ENCODE measurements around the gene GFM2. TPM values are rescaled to one million over a fixed set of nuclear protein-coding genes. Genes with fewer than 3 reads are reported as not detected.

The GFM2 gene
- total RNA-seq: 32.5 and 39.4 TPM in 2 replicates

DNA sequence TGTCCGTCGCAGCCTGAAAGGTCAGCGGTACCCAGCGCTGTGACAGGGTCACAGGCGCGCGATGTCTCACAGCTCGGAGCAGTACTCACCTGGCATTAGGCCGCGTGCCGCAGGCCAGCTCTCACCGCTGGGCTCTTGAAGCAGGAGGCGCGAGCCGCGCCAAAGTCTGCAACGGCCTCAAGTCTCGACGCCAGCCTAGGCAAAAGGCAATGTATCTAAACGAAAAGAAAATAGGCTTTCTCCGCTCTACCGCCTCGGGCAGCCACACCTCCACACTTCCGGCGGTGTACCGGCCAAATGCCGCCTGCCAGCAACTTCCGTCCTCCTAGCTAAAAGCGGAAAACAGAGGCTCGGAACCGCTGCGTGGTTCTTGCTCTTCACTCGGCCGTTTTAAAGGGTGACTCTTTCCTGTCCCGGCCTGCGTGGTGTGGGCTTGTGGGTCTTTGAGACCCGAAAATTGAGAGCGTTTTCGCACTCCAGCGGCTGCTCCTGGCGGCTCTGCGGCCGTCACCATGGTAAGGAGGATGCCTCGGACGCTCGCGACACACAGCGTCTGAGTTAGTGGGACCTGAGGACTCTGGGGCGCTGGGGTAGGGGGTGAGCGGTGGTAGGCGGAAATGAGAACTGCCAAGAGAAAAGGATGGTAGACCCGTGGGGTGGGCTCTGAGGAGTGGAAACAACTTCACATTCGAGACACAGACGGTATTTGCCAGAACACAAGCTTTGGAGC lies at the start of gene GFM2, which contains the start of gene NSA2:
Gene GFM2, minus strand, starts transcription at position 269 of the 730 bp plus-strand sequence. CDS start 3,375 bp downstream, outside the sequence.
Gene NSA2, plus strand, starts transcription at position 401 of the 730 bp plus-strand sequence. Its CDS starts 112 bp downstream, at position 513.

DNA sequence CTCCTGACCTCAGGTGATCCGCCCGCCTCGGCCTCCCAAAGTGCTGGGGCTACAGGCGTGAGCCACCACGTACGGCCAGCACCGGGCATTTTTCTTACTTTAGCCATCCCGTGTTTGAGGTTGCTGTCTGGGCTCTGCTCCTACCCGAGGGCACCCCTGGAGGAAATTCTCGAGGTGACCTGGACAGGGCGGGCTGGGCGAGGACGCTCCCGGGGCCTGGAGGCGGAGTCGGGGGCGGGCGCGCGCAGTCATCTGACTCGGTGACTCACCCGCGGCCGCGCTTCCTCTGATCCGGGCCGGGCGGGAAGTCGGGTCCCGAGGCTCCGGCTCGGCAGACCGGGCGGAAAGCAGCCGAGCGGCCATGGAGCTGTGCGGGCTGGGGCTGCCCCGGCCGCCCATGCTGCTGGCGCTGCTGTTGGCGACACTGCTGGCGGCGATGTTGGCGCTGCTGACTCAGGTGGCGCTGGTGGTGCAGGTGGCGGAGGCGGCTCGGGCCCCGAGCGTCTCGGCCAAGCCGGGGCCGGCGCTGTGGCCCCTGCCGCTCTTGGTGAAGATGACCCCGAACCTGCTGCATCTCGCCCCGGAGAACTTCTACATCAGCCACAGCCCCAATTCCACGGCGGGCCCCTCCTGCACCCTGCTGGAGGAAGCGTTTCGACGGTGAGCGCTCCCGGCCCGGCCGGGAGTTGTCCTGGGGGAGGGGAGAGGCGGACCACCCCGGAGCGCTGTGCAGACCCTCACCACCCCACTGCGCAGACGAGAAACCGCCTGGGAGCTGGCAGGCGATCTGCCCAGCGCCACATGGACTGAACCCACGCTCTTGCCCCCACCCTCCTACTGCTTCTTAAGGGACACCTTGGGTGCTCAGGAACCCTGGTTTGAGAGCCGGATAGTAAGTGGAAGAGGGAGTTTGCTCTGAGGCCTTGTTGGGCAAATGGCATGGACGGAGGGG lies 81.7 kb downstream of the GFM2 start, which contains the start of gene HEXB:
Gene HEXB, plus strand, starts transcription at position 334 of the 952 bp plus-strand sequence. Its CDS starts 28 bp downstream, at position 362.

Other genes with a start within 250 kb of the GFM2 start
- gene ENC1, start 126.4 kb downstream of the GFM2 start, total RNA-seq: 126 and 134 TPM in 2 replicates
- gene HEXB, start 81.9 kb downstream of the GFM2 start, total RNA-seq: 180 and 182 TPM in 2 replicates
- gene NSA2, start 132 bp upstream of the GFM2 start, total RNA-seq: 94.5 and 104 TPM in 2 replicates
- gene FAM169A, start 99.3 kb upstream of the GFM2 start, total RNA-seq: 0.28 and 0.45 TPM in 2 replicates

Measured in endothelial cell of coronary artery (primary cell).